Gastrocnemius medialis (tissue), 4 donors: ENCODE data around the gene HDGF. TPM values are rescaled to one million over a fixed set of nuclear protein-coding genes. Genes with fewer than 3 reads are reported as not detected.

Source experiments
- ATAC-seq, 2 donors: fragments of 150-250 bp; one replicate each; pipeline ENCODE4 v1.9.1; 2016
- DNase-seq, 2 donors: peaks; one replicate each; pipeline ENCODE4 v3.0.0-alpha.2; 2019
- H3K27ac ChIP-seq, 4 donors: fragments of 200-600 bp; sonication (generic); 1 replicate in 1 of 4; 2 replicates in 3 of 4; pipeline ENCODE4 v1.5.1; 2016 to 2018; ENCODE audit warnings: mild to moderate bottlenecking in 2 of 4, moderate library complexity in 1 of 4
- H3K27me3 ChIP-seq, 3 donors: fragments of 200-600 bp; sonication (generic) in 2 of 3; 1 replicate in 1 of 3; 2 replicates in 2 of 3; pipeline versions ENCODE4 v1.5.1 to v1.6.0; 2016 to 2019; ENCODE audit warnings: mild to moderate bottlenecking in 1 of 3, moderate library complexity in 1 of 3
- H3K36me3 ChIP-seq, 2 donors: fragments of 200-600 bp; sonication (generic) in 1 of 2; one replicate each; pipeline ENCODE4 v1.5.1; 2017 to 2018
- H3K4me1 ChIP-seq, 2 donors: fragments of 200-600 bp; sonication (generic) in 1 of 2; one replicate each; pipeline ENCODE4 v1.5.1; 2016 to 2017; ENCODE audit warnings: mild to moderate bottlenecking in 2 of 2
- H3K4me3 ChIP-seq, 4 donors: fragments of 200-600 bp; sonication (generic) in 3 of 4; 1 replicate in 1 of 4; 2 replicates in 3 of 4; pipeline ENCODE4 v1.5.1; 2016 to 2019; ENCODE audit warnings: mild to moderate bottlenecking in 2 of 4
- H3K9me3 ChIP-seq, 3 donors: fragments of 200-600 bp; sonication (generic) in 2 of 3; 1 replicate in 1 of 3; 2 replicates in 2 of 3; pipeline ENCODE4 v1.5.1; 2016 to 2019
- CTCF ChIP-seq, 5 experiments: fragments of 450-650 bp in 3 of 5; fragments of 200-600 bp in 2 of 5; sonication (generic) in 2 of 5; IDR thresholded peaks in 4 of 5; conservative IDR thresholded peaks in 1 of 5; 1 replicate in 4 of 5; 2 replicates in 1 of 5; pipeline ENCODE4 v1.5.1; 2016 to 2019; ENCODE audit warnings: antibody characterized with exemption in 5 of 5, mild to moderate bottlenecking in 3 of 5, moderate library complexity in 3 of 5
- POLR2A ChIP-seq, 2 donors: fragments of 450-650 bp; IDR thresholded peaks; one replicate each; pipeline ENCODE4 v1.6.1; 2017; ENCODE audit warnings: antibody characterized with exemption in 2 of 2, mild to moderate bottlenecking in 2 of 2, moderate library complexity in 2 of 2
- in situ Hi-C, 4 donors: fragments of 200-750 bp; cut with MboI; loops; one replicate each; pipeline versions ENCODE4 v1.15.0 to v1.8.0; 2017; ENCODE audit warnings: low sequenced_read_pairs in 4 of 4
- intact Hi-C: fragments of 100-400 bp; cut with DNase I; formaldehyde crosslinking; loops from one replicate; pipeline ENCODE4 v1.15.1; 2023; ENCODE audit warnings: low total_unique reads
- total RNA-seq, 4 donors: library from RNA; depleted of rRNA; stranded (reverse); fragments of >200 nt; gene quantifications; one replicate each; pipeline versions ENCODE4 v1.1.0 to v1.2.3, GENCODE V29; 2016

The HDGF gene
- 100 to 1,000 TPM; 154 to 281 (median 240) TPM for total RNA-seq

GRCh38 chr1:156751451-156751756 is at the start of gene HDGF:
HDGF (minus strand) TSS chr1:156751675; CDS start chr1:156751429, 246 bp downstream.
- Histone ChIP-seq H3K4me3 (peak within 1 kb of the TSS; percentile 86 to 100 (median 96)), H3K4me1 (peaks cover 47 to 56% of the 10 kb centered on the region in 2 donors), H3K27me3 (no peaks in the 10 kb centered on the region), H3K36me3 (no peaks in the 10 kb centered on the region), H3K9me3 (no peaks in the 10 kb centered on the region), H3K27ac (peak within 1 kb of the TSS; percentile 94 to 100 (median 100))
- in situ Hi-C loops: no loop called here
- peak; percentile 5 to 11 for ATAC-seq
- intact Hi-C loops: loop anchor here (1.0 kb wide), 2 partner anchors 16 to 23 kb away; partner anchors contain the start of genes ISG20L2, METTL25B and PRCC
- DNase-seq: no peak
- TF ChIP-seq POLR2A (IDR thresholded peaks at IDR 0.05) (peak; percentile 70 to 85), CTCF (IDR thresholded peaks at IDR 0.05 in 4 of 5, conservative IDR thresholded peaks at IDR 0.05 in 1 of 5) (no peak)

DNA sequence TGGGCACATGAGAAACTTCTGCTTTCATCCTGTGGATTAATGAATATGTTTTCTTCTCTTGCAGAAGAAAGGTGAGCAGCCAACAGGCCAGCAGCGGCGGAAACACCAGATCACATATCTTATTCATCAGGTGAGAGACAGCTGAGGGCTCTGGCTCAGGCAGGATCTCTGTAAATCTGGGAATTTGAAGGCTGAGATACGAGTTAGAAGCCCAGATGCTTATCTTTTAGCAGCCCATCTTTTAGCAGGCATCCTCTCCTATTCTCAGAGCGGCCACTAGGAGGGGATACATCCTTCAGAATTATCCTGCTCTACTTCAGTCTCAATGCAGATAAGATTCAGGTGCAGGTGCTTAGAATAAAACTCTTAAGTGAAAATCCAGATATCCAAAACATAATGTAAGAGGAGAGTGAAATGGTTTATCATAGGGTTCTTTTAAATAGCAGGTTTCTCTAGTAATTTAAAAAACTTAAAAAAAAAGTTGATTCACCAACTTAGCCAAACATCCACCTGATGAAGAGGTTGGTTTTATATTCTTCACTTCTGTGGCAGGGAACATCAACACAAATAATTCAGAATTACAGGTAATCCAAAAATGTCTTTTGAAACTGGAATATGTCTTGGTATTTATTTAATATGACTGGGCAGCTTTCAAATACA is 45.9 kb upstream of the HDGF start:
- Histone ChIP-seq H3K27ac (no peak overlapping the region), H3K4me1 (peaks cover 18 to 27% of the 10 kb centered on the region in 2 donors), H3K4me3 (no peak overlapping the region), H3K27me3 (no peaks in the 10 kb centered on the region), H3K36me3 (peaks cover 0 to 82% of the 10 kb centered on the region in 2 donors), H3K9me3 (no peaks in the 10 kb centered on the region)
- peak; percentile 48 to 62 (median 57) for TF ChIP-seq CTCF (IDR thresholded peaks at IDR 0.05 in 4 of 5, conservative IDR thresholded peaks at IDR 0.05 in 1 of 5)
- TF ChIP-seq POLR2A (IDR thresholded peaks at IDR 0.05): no peak
- ATAC-seq (peak in 1 of 2 donors; percentile 52), DNase-seq (no peak)
- in situ Hi-C loops: no loop called here
- intact Hi-C loops: no loop called here

- DNase-seq: no peak
- in situ Hi-C loops (no loop called here), intact Hi-C loops (no loop called here)
These were observed 45.0 kb upstream of the HDGF start for GRCh38 chr1:156796340-156797097.

GRCh38 chr1:156795787-156796186 is 44.3 kb upstream of the HDGF start:
- H3K27ac ChIP-seq: no peak overlapping the region
- ATAC-seq (no peak), DNase-seq (no peak)
- in situ Hi-C loops: no loop called here
- peaks cover 0 to 97% of the 10 kb centered on the region in 2 donors for H3K36me3 ChIP-seq
- H3K27me3 ChIP-seq: no peaks in the 10 kb centered on the region
- H3K9me3 ChIP-seq: no peaks in the 10 kb centered on the region
- H3K4me1 ChIP-seq: peaks cover 4 to 11% of the 10 kb centered on the region in 2 donors
- TF ChIP-seq CTCF (IDR thresholded peaks at IDR 0.05 in 4 of 5, conservative IDR thresholded peaks at IDR 0.05 in 1 of 5) (no peak), POLR2A (IDR thresholded peaks at IDR 0.05) (no peak)
- H3K4me3 ChIP-seq: no peak overlapping the region
- intact Hi-C loops: no loop called here

More at GRCh38 chr1:156796340-156797097, 45.0 kb upstream of the HDGF start:
- Histone ChIP-seq H3K27ac (no peak overlapping the region), H3K4me3 (no peak overlapping the region), H3K27me3 (no peaks in the 10 kb centered on the region), H3K36me3 (peaks cover 0 to 90% of the 10 kb centered on the region in 2 donors), H3K4me1 (peaks cover 11 to 18% of the 10 kb centered on the region in 2 donors), H3K9me3 (no peaks in the 10 kb centered on the region)
- ATAC-seq: no peak
- TF ChIP-seq POLR2A (IDR thresholded peaks at IDR 0.05) (no peak), CTCF (IDR thresholded peaks at IDR 0.05 in 4 of 5, conservative IDR thresholded peaks at IDR 0.05 in 1 of 5) (no peak)
